Vagina (tissue), 2 donors: Measurements from ENCODE around the gene BAIAP2L1. TPM values are rescaled to one million over a fixed set of nuclear protein-coding genes. Genes with fewer than 3 reads are reported as not detected.
"Not testable (repeated sequence)": the region's sequence is repeated elsewhere in the genome, so short reads cannot be mapped to it uniquely, and the experiment has no call there.

ENCODE experiments used
- DNase-seq, 2 donors: peaks; one replicate each; pipeline ENCODE4 v3.0.0-alpha.2; 2017; ENCODE audit errors: extremely low spot score in 2 of 2
- H3K27ac ChIP-seq: fragments of 200-600 bp; sonication (generic); one replicate; pipeline ENCODE4 v1.5.1; 2019
- H3K27me3 ChIP-seq: fragments of 200-600 bp; sonication (generic); one replicate; pipeline ENCODE4 v1.5.1; 2019
- H3K36me3 ChIP-seq, 2 donors: fragments of 200-600 bp; sonication (generic); one replicate each; pipeline ENCODE4 v1.5.1; 2017 to 2019
- H3K4me1 ChIP-seq: fragments of 200-600 bp; sonication (generic); one replicate; pipeline ENCODE4 v1.5.1; 2019
- H3K4me3 ChIP-seq, 2 donors: fragments of 200-600 bp; sonication (generic); 1 replicate in 1 of 2; 2 replicates in 1 of 2; pipeline ENCODE4 v1.5.1; 2016 to 2019
- H3K9me3 ChIP-seq: fragments of 200-600 bp; sonication (generic); one replicate; pipeline ENCODE4 v1.5.1; 2019
- POLR2A ChIP-seq, 2 donors: fragments of 450-650 bp; IDR thresholded peaks; one replicate each; pipeline ENCODE4 v1.6.1; 2017; ENCODE audit warnings: antibody characterized with exemption in 2 of 2, mild to moderate bottlenecking in 2 of 2, moderate library complexity in 2 of 2
- POLR2AphosphoS5 ChIP-seq, 2 donors: sonication (generic); formaldehyde crosslinking; IDR thresholded peaks; one replicate each; pipeline ENCODE4 v1.9.0; 2017; ENCODE audit warnings: antibody characterized with exemption in 2 of 2, mild to moderate bottlenecking in 2 of 2, low read depth in 1 of 2; ENCODE audit not compliant: insufficient read depth in 1 of 2
- intact Hi-C: fragments of 100-400 bp; cut with DNase I; formaldehyde crosslinking; loops from one replicate; pipeline ENCODE4 v1.15.1; 2023
- total RNA-seq: library from RNA; depleted of rRNA; stranded (reverse); fragments of >200 nt; gene quantifications from one replicate; pipeline ENCODE4 v1.2.3, GENCODE V29; 2016
- TF ChIP-seq, protein P1 (sequence below), 3 experiments: fragments of 450-650 bp in 2 of 3; fragments of 200-600 bp in 1 of 3; sonication (generic) in 1 of 3; IDR thresholded peaks; one replicate each; pipeline ENCODE4 v1.5.1; 2017 to 2019; ENCODE audit warnings: antibody characterized with exemption in 3 of 3, mild to moderate bottlenecking in 2 of 3, moderate library complexity in 2 of 3

The BAIAP2L1 gene
- total RNA-seq, 1 donor from 2014 or later: 17.2 TPM

DNA sequence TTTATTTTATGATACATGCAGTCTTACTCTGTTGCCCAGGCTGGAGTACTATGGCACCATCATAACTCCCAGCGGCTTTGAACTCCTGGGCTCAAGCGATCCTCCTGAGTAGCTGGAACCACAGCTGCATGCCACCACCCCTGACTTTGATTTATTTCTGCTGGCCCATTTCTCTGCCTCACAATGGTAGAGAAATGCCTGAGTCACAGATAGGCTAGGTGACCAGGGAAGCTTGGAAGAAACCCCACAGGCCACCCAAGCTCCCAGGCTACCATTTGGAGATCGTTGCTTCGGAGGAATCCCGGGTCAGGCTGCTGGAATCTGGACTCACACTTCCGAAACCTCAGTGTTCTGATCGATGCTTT lies 17.4 kb upstream of the BAIAP2L1 start:
- intact Hi-C loops: no loop called here
- TF ChIP-seq POLR2AphosphoS5 (IDR thresholded peaks at IDR 0.05; ENCODE audit: insufficient read depth in 1 of 2, low read depth in 1 of 2): no peak
- TF ChIP-seq POLR2A (IDR thresholded peaks at IDR 0.05): no peak
- TF ChIP-seq, protein P1, sequence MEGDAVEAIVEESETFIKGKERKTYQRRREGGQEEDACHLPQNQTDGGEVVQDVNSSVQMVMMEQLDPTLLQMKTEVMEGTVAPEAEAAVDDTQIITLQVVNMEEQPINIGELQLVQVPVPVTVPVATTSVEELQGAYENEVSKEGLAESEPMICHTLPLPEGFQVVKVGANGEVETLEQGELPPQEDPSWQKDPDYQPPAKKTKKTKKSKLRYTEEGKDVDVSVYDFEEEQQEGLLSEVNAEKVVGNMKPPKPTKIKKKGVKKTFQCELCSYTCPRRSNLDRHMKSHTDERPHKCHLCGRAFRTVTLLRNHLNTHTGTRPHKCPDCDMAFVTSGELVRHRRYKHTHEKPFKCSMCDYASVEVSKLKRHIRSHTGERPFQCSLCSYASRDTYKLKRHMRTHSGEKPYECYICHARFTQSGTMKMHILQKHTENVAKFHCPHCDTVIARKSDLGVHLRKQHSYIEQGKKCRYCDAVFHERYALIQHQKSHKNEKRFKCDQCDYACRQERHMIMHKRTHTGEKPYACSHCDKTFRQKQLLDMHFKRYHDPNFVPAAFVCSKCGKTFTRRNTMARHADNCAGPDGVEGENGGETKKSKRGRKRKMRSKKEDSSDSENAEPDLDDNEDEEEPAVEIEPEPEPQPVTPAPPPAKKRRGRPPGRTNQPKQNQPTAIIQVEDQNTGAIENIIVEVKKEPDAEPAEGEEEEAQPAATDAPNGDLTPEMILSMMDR (IDR thresholded peaks at IDR 0.05): no peak
- Histone ChIP-seq H3K36me3 (no peaks in the 10 kb centered on the region), H3K27ac (no peak overlapping the region), H3K9me3 (no peaks in the 10 kb centered on the region), H3K27me3 (no peaks in the 10 kb centered on the region), H3K4me1 (no peaks in the 10 kb centered on the region), H3K4me3 (no peak overlapping the region)
- DNase-seq: no peak

DNA sequence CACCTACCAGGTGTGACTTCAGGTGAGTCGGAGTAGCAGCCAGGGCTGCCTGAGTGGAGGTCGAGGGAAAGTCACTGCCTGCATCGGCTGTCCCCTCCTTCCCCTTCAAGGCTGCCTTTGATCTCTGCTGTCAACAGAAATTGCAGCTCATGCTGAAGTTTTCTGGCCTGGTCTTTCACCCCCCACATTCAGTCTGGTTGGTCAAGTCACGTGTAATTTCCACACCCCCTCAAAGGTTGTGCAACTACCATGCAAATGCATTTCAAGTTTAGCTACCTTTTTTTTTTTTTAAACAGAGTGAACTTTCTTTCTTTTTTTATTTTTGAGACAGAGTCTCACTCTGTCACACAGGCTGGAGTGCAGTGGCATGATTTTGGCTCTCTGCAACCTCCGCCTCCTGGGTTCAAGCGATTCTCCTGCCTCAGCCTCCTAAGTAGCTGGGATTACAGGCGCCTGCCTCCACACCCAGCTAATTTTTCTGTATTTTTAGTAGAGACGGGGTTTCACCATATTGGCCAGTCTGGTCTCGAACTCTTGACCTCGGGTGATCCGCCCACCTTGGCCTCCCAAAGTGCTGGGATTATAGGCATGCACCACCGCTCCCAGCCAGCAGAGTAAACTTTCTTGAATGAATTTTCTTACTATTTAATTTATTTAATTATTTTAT lies 16.8 kb upstream of the BAIAP2L1 start:
- DNase-seq, H3K4me1 ChIP-seq, H3K27ac ChIP-seq, H3K4me3 ChIP-seq, intact Hi-C loops, H3K36me3 ChIP-seq, H3K27me3 ChIP-seq, H3K9me3 ChIP-seq: not testable (repeated sequence)

DNA sequence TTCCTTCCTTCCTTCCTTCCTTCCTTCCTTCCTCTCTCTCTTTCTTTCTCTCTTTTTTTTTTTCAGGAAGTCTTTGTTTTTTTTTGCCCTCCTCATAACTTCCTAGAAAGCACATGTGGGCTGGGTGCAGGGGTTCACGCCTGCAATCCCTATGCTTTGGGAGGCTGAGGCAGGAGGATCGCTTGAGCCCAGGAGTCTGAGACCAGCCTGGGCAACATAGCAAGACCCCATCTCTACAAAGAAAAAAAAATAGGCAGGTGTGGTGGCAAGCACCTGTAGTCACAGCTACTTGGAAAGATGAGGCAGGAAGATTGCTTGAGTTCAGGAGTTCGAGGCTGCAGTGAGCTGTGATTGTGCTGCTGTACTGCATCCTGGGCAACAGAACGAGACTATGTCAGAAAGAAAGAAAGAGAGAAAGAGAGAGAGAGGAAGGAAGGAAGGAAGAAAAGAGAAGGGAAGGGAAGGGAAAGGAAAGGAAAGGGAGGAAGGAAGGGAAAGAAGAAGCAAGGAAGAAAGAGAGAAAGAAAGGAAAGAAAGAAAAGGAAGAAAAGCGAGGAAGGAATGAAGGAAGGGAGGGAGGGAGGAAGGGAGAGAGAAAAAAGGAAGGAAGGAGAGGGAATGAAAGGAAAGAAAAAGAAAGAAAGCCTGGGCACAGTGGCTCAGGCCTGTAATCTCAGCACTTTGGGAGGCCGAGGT lies 13.5 kb upstream of the BAIAP2L1 start:
- intact Hi-C loops: no loop called here

DNA sequence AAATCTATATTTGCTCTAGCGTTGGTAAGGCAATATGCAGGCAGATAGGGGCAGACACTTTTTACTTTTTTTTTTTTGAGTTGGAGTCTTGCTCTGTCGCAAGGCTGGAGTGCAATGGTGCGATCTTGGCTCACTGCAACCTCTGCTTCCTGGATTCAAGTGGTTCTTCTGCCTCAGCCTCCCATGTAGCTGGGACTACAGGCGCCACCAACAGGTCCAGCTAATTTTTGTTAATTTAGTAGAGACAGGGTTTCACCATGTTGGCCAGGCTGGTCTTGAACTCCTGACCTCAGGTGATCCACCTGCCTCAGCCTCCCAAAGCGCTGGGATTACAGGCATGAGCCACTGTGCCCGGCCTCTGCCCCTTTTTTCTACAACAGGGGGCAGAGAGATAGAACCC lies 12.8 kb upstream of the BAIAP2L1 start:
- H3K27me3 ChIP-seq, intact Hi-C loops, H3K27ac ChIP-seq, H3K9me3 ChIP-seq, H3K36me3 ChIP-seq, H3K4me3 ChIP-seq, H3K4me1 ChIP-seq, DNase-seq: not testable (repeated sequence)

More for the DNA sequence above, 13.5 kb upstream of the BAIAP2L1 start:
- Histone ChIP-seq H3K27ac (no peak overlapping the region), H3K27me3 (no peaks in the 10 kb centered on the region), H3K4me3 (no peak overlapping the region), H3K9me3 (no peaks in the 10 kb centered on the region), H3K4me1 (no peaks in the 10 kb centered on the region), H3K36me3 (no peaks in the 10 kb centered on the region)
- TF ChIP-seq POLR2A (IDR thresholded peaks at IDR 0.05): no peak
- no peak for DNase-seq

DNA sequence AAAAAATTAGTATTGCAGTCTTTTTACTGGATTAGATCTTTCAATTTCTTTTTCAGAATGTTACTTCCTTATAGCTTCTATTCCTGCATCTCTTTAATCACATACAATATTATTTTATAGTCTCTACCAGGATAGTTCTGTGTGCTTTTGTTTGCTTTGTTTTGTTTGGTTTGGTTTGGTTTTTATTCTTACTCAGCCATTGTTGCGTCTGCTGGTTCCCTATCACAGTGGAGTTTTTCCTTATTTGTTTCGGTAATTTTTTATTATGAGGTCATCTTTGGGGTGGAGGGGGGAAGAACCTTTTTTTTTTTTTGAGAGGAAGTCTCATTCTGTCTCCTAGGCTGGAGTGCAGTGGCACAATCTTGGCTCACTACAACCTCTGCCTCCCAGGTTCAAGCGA lies 9.0 kb upstream of the BAIAP2L1 start:
- Histone ChIP-seq H3K4me1 (no peaks in the 10 kb centered on the region), H3K4me3 (no peak overlapping the region), H3K27ac (no peak overlapping the region), H3K27me3 (no peaks in the 10 kb centered on the region), H3K36me3 (no peaks in the 10 kb centered on the region), H3K9me3 (no peaks in the 10 kb centered on the region)
- DNase-seq: no peak
- TF ChIP-seq POLR2AphosphoS5 (IDR thresholded peaks at IDR 0.05; ENCODE audit: insufficient read depth in 1 of 2, low read depth in 1 of 2): no peak
- TF ChIP-seq, protein P1 (IDR thresholded peaks at IDR 0.05): no peak
- intact Hi-C loops: no loop called here

DNA sequence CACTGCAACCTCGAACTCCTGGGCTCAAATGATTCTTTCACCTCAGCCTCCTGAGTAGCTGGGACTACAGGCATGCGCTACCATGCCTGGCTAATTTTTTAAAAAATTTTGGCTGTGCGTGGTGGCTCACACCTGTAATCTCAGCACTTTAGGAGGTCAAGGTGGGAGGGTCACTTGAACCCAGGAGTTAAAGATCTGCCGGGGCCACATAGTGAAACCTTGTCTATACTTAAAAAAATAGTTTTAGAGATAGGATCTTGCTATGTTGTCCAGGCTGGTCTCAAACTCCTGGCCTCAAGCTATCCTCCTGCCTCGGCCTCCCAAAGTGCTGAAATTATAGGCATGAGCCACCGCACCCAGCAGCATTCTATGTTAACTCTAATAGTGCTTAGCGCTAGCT lies 7.3 kb upstream of the BAIAP2L1 start:
- DNase-seq, H3K9me3 ChIP-seq, H3K4me1 ChIP-seq, H3K27me3 ChIP-seq, H3K4me3 ChIP-seq, H3K36me3 ChIP-seq, H3K27ac ChIP-seq, intact Hi-C loops: not testable (repeated sequence)

DNA sequence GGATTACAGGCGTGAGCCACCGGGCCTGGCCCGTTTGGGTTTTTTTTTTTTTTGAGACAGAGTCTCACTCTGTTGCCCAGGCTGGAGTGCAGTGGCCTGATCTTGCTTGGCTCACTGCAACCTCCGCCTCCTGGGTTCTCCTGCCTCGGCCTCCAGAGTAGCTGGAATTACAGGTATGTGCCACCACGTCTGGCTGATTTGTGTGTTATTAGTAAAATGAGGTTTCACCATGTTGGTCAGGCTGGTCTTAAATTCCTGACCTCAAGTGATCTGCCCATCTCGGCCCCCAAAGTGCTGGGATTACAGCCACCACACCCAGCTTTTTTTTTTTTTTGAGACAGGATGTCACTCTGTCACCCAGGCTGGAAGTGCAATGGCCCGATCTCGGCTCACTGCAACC lies 5.9 kb upstream of the BAIAP2L1 start:
- H3K27ac ChIP-seq: no peak overlapping the region
- H3K4me3 ChIP-seq: no peak overlapping the region
- intact Hi-C loops: no loop called here
- H3K4me1 ChIP-seq: no peaks in the 10 kb centered on the region
- H3K36me3 ChIP-seq: no peaks in the 10 kb centered on the region
- no peak for TF ChIP-seq POLR2AphosphoS5 (IDR thresholded peaks at IDR 0.05; ENCODE audit: insufficient read depth in 1 of 2, low read depth in 1 of 2)
- no peak for TF ChIP-seq POLR2A (IDR thresholded peaks at IDR 0.05)
- TF ChIP-seq, protein P1 (IDR thresholded peaks at IDR 0.05): no peak
- no peak for DNase-seq
- H3K9me3 ChIP-seq: no peaks in the 10 kb centered on the region
- H3K27me3 ChIP-seq: no peaks in the 10 kb centered on the region
